CD4-positive, alpha-beta memory T cell (primary cell): ENCODE data around the gene ANKEF1. TPM values are rescaled to one million over a fixed set of nuclear protein-coding genes. Genes with fewer than 3 reads are reported as not detected.
A peak's percentile ranks its signal among the peaks of the same experiment; 100 is the strongest.

Experiments
- CTCF ChIA-PET: fragments of 350-600 bp; sonication (Branson Sonifier 250); formaldehyde crosslinking; loops from one replicate; lab custom pipeline; 2021; ENCODE audit warnings: inconsistent platforms; ENCODE audit not compliant: partially characterized antibody; lab: Charles Lee
- POLR2A ChIA-PET: fragments of 350-600 bp; sonication (Branson Sonifier 250); formaldehyde crosslinking; loops from one replicate; lab custom pipeline; 2021; ENCODE audit not compliant: partially characterized antibody; lab: Charles Lee
- DNase-seq, 5 donors: peaks; one replicate each; pipeline versions ENCODE4 v3.0.0 to v3.0.0-alpha.2; 2020 to 2022; ENCODE audit warnings: mixed read lengths in 1 of 5
- H3K27ac ChIP-seq: one replicate; pipeline ENCODE4 v1.7.0; 2013; ENCODE audit warnings: low read depth, low read length
- H3K27me3 ChIP-seq: 2 replicates; pipeline ENCODE4 v1.7.0; 2013; ENCODE audit warnings: mild to moderate bottlenecking, low read length, moderate library complexity; ENCODE audit not compliant: insufficient read depth
- H3K36me3 ChIP-seq: 2 replicates; pipeline ENCODE4 v1.7.0; 2013; ENCODE audit warnings: mild to moderate bottlenecking, low read length, moderate library complexity; ENCODE audit not compliant: insufficient read depth
- H3K4me1 ChIP-seq: 2 replicates; pipeline ENCODE4 v1.7.0; 2013; ENCODE audit warnings: mild to moderate bottlenecking, low read length, moderate library complexity; ENCODE audit not compliant: insufficient read depth
- H3K4me3 ChIP-seq, 2 donors: one replicate each; pipeline ENCODE4 v1.7.0; 2013; ENCODE audit warnings: low read length in 2 of 2, mild to moderate bottlenecking in 1 of 2
- H3K9me3 ChIP-seq, 2 donors: one replicate each; pipeline ENCODE4 v1.7.0; 2013; ENCODE audit warnings: low read length in 2 of 2, control low read depth in 1 of 2; ENCODE audit not compliant: control insufficient read depth in 1 of 2
- H3K27ac Mint-ChIP-seq, 7 donors: one replicate each; pipeline ENCODE4 v1.8.0; 2020 to 2021; ENCODE audit warnings: mixed read lengths in 7 of 7, mild to moderate bottlenecking in 6 of 7, inconsistent platforms in 3 of 7, moderate library complexity in 3 of 7
- H3K27me3 Mint-ChIP-seq, 2 donors: one replicate each; pipeline ENCODE4 v1.8.0; 2020 to 2021; ENCODE audit warnings: mixed read lengths in 2 of 2
- H3K36me3 Mint-ChIP-seq, 2 donors: one replicate each; pipeline ENCODE4 v1.8.0; 2020 to 2021; ENCODE audit warnings: mixed read lengths in 2 of 2, inconsistent platforms in 1 of 2, mild to moderate bottlenecking in 1 of 2
- H3K4me1 Mint-ChIP-seq, 4 donors: one replicate each; pipeline ENCODE4 v1.8.0; 2020 to 2021; ENCODE audit warnings: mixed read lengths in 4 of 4, mild to moderate bottlenecking in 1 of 4
- H3K4me3 Mint-ChIP-seq, 8 donors: one replicate each; pipeline ENCODE4 v1.8.0; 2020 to 2021; ENCODE audit warnings: mixed read lengths in 8 of 8, mild to moderate bottlenecking in 7 of 8, moderate library complexity in 6 of 8, inconsistent platforms in 3 of 8
- H3K9me3 Mint-ChIP-seq, 8 donors: one replicate each; pipeline ENCODE4 v1.8.0; 2020 to 2021; ENCODE audit warnings: mixed read lengths in 8 of 8, mild to moderate bottlenecking in 5 of 8, inconsistent platforms in 3 of 8, moderate library complexity in 1 of 8
- intact Hi-C: fragments of 100-400 bp; cut with micrococcal nuclease; formaldehyde crosslinking; loops from one replicate; pipeline ENCODE4 v1.15.1; 2023
- polyA plus RNA-seq, 2 donors: library from polyadenylated mRNA; unstranded; fragments of 300-500 nt; fragmentation: Illumina TruSeq; gene quantifications; one replicate each; pipeline ENCODE4 v1.2.3, GENCODE V29; 2021
- total RNA-seq, 2 experiments: library from RNA; stranded (reverse); gene quantifications; one replicate each; pipeline ENCODE4 v1.2.3, GENCODE V29; 2021

ANKEF1 gene
- total and polyA plus RNA-seq, 4 experiments from 2014 or later = 5.0 to 7.8 (median 5.1) TPM

DNA sequence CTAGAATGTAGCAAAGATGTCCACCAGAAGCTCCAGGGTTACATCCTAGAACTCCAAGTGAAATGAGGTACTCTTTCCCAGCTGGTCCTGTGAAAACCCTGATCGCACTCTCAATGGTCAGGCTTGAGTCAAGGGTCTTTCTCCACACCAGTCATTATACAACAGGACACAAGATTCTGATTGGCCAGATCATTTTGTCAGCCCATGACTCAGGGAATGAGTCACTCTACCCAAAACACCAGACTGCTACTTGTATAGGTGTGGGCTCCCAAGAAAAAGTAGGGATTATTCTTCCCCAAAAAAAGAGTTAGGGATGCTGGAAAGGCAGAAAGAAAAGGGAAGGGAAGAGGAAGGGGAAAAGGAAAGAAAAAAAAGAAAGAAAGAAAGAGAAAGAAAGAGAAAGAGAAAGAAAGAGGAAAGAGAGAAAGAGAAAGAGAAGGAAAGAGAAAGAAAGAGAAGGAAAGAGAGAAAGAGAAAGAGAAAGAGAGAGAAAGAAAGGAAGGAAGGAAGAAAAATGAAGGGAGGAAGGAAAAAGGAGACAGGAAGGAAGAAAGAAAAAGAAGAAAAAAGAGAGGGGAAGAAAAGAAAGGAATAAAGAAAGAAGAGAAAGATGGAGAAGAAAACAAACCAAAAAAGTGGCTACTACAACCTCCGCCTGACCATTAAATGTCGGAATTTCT, 30.5 kb downstream of the ANKEF1 start:
- no peak overlapping the region for H3K4me3 Mint-ChIP-seq
- H3K4me3 ChIP-seq = no peak overlapping the region
- intact Hi-C loops = no loop called here
- no peak overlapping the region for H3K27ac ChIP-seq
- DNase-seq = no peak
- no peaks in the 10 kb centered on the region for H3K27me3 ChIP-seq
- no peaks in the 10 kb centered on the region for H3K36me3 ChIP-seq
- no peaks in the 10 kb centered on the region for H3K9me3 ChIP-seq
- H3K27ac Mint-ChIP-seq = no peak overlapping the region
- CTCF ChIA-PET = no interaction called here
- peaks cover 10 to 12% of the 10 kb centered on the region in 2 donors for H3K27me3 Mint-ChIP-seq
- H3K4me1 ChIP-seq = no peaks in the 10 kb centered on the region
- H3K36me3 Mint-ChIP-seq = no peaks in the 10 kb centered on the region
- peaks cover 0 to 3% (median 0%) of the 10 kb centered on the region in 8 donors for H3K9me3 Mint-ChIP-seq
- no peaks in the 10 kb centered on the region for H3K4me1 Mint-ChIP-seq
- POLR2A ChIA-PET = no interaction called here

DNA sequence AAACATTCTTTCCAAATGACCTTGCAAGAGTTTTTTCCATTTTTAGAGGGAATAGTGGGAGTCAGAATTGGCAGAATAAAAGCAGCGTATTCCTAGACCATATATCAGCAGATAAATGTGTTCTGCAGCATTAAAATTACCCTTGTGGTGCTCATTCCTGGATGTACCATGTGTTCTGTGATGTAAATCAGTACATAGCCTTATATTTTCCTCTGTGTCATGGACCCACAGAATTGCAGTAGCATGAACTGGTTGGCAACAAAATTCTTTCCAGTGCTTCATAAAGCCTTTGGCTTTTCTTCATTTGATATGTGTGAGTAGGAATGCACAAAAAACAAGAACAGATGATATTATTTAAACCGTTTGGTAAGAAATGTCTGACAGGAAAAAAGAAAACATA, 32.5 kb downstream of the ANKEF1 start:
- Mint-ChIP-seq H3K27me3 (peaks cover 11 to 15% of the 10 kb centered on the region in 2 donors), H3K4me1 (no peaks in the 10 kb centered on the region), H3K9me3 (peaks cover 0 to 3% (median 0%) of the 10 kb centered on the region in 8 donors), H3K4me3 (no peak overlapping the region), H3K27ac (no peak overlapping the region), H3K36me3 (no peaks in the 10 kb centered on the region)
- Histone ChIP-seq H3K9me3 (no peaks in the 10 kb centered on the region), H3K4me3 (no peak overlapping the region), H3K36me3 (no peaks in the 10 kb centered on the region), H3K4me1 (no peaks in the 10 kb centered on the region), H3K27me3 (no peaks in the 10 kb centered on the region), H3K27ac (no peak overlapping the region)
- CTCF ChIA-PET = no interaction called here
- intact Hi-C loops = no loop called here
- no peak for DNase-seq
- POLR2A ChIA-PET = no interaction called here

DNA sequence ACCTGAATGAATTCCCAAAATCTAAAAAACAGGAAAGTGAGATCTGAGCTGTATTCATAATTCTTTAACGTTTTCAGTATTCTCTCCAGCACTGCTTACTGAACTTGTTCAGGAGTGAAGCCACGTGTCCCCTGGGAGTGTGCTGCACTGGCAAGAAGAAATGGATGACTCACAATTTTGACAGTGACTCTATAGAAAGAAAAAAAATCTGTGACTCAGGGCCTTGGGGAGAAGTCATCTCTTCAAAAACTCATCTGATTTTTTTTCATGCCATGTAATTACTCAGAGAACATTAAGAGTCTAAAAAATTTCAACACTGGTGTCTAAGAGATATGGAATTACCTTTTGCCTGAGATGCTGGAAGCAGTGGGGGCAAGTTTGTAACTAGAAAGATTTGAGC, 39.7 kb downstream of the ANKEF1 start:
- Histone ChIP-seq H3K9me3 (no peaks in the 10 kb centered on the region), H3K4me1 (no peaks in the 10 kb centered on the region), H3K4me3 (no peak overlapping the region), H3K27me3 (no peaks in the 10 kb centered on the region), H3K36me3 (no peaks in the 10 kb centered on the region), H3K27ac (no peak overlapping the region)
- no peak for DNase-seq
- H3K4me3 Mint-ChIP-seq = no peak overlapping the region
- no peaks in the 10 kb centered on the region for H3K36me3 Mint-ChIP-seq
- peaks cover 16 to 20% of the 10 kb centered on the region in 2 donors for H3K27me3 Mint-ChIP-seq
- no peaks in the 10 kb centered on the region for H3K9me3 Mint-ChIP-seq
- intact Hi-C loops = no loop called here
- ChIA-PET POLR2A (interaction anchor here (0.9 kb wide), 1 partner anchor 22 kb away, joined by 3 read pairs; no protein-coding TSS in a partner anchor), CTCF (interaction anchor here (1.0 kb wide), 1 partner anchor 96 kb away, joined by 4 read pairs; no protein-coding TSS in a partner anchor)
- H3K4me1 Mint-ChIP-seq = no peaks in the 10 kb centered on the region
- H3K27ac Mint-ChIP-seq = no peak overlapping the region

DNA sequence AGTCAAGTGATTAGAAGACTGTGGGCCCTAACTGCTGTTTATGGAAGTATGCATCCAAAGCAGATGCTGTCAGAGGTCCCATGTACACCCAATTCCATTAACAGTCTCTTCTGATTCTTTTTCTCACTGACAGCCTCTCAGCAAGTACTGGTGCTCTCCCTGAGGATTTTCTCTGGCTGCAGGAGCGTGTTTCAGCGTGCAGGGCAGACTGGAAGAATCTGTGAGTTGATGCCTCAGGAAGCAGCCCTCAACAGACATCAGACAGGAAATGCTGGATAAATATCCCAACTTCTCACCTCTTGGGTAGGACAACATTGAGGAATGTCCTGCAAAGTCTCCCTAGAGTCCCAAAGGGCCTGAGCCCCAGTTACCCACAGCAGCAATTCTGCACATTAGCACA, 40.8 kb downstream of the ANKEF1 start:
- peak overlapping the region in 1 of 7 donors; percentile 20 for H3K27ac Mint-ChIP-seq
- no peak overlapping the region for H3K27ac ChIP-seq
- H3K4me3 Mint-ChIP-seq = no peak overlapping the region
- ChIA-PET CTCF (no interaction called here), POLR2A (no interaction called here)
- DNase-seq = no peak
- H3K36me3 Mint-ChIP-seq = no peaks in the 10 kb centered on the region
- no peaks in the 10 kb centered on the region for H3K9me3 Mint-ChIP-seq
- H3K27me3 ChIP-seq = no peaks in the 10 kb centered on the region
- H3K4me3 ChIP-seq = no peak overlapping the region
- no peaks in the 10 kb centered on the region for H3K4me1 ChIP-seq
- intact Hi-C loops = no loop called here
- H3K9me3 ChIP-seq = no peaks in the 10 kb centered on the region
- H3K4me1 Mint-ChIP-seq = no peaks in the 10 kb centered on the region
- H3K27me3 Mint-ChIP-seq = peaks cover 14 to 17% of the 10 kb centered on the region in 2 donors
- no peaks in the 10 kb centered on the region for H3K36me3 ChIP-seq

DNA sequence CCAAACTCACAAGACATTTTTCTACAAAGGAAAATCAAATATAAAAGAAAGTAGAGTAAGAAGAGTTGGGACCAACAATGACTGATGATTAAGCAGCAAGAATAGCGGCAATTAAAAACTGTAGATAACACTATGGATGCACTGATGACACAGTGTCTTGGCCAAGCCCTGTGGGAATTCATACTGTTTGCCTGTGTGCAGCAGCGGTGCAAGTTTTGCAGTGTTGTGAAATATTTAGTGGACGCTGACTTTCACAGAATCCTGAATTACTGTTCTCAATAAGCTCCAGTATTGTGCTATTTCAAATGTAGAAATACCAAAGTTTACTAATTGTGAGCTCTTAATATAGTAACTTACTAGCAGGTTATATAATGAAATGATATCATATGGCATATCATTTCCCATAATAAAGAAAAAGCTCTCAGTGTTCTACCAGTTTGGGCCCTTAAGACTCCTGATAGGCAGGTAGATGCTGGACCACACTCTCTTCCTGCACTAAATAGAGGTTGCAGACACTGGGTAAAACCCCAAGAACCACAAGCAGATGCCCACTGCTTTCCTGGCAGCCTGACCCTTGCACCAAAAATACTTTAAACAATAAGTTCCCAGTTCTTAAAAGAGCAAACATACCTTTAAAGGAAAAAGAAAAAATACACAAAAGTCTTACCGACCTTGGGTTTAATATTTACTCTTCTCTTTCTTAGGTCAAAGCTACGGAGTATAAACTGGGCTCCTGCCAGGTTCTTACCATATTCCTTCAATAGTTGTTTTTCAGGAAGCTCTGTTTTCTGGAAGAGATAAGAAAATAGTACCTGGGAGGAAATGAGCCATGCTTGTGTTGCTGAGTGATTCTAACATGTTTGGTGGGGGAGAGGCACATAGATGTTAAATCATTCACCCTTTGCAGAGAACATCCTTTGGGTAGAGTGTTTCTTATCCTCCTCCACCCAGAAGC, 41.6 kb downstream of the ANKEF1 start:
- Mint-ChIP-seq H3K4me3 (no peak overlapping the region), H3K4me1 (no peaks in the 10 kb centered on the region), H3K27me3 (peaks cover 14 to 17% of the 10 kb centered on the region in 2 donors), H3K9me3 (no peaks in the 10 kb centered on the region), H3K36me3 (no peaks in the 10 kb centered on the region), H3K27ac (no peak overlapping the region)
- H3K27ac ChIP-seq = no peak overlapping the region
- intact Hi-C loops = no loop called here
- DNase-seq = no peak
- H3K4me1 ChIP-seq = no peaks in the 10 kb centered on the region
- no peaks in the 10 kb centered on the region for H3K27me3 ChIP-seq
- no peaks in the 10 kb centered on the region for H3K9me3 ChIP-seq
- no peak overlapping the region for H3K4me3 ChIP-seq
- H3K36me3 ChIP-seq = no peaks in the 10 kb centered on the region
- ChIA-PET CTCF (interaction anchor here (0.8 to 4.3 kb wide), 4 partner anchors 15 to 350 kb away, joined by 4 to 33 read pairs (median 7); no protein-coding TSS in a partner anchor), POLR2A (no interaction called here)

DNA sequence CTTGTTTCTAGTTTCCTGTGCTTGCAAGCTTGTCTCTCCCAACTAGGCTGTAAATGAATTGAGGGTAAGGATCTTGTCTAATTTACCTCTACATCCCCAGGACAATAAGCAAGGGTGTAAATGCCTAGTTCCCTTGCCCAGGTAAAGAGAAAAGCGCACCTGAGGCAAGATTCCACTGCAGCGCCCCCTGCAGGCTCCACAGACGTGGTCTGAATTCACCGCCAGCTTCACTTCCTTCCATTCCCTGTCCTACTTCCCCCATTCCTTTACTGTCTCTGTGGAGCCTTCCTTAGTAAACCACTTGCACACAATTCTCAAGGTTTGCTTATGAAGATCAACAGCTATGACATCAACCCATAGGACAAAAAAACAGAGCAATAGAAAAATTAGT, 42.3 kb downstream of the ANKEF1 start:
- intact Hi-C loops = no loop called here
- no peak for DNase-seq
- H3K4me3 ChIP-seq = no peak overlapping the region
- no peak overlapping the region for H3K4me3 Mint-ChIP-seq
- H3K27me3 ChIP-seq = no peaks in the 10 kb centered on the region
- POLR2A ChIA-PET = no interaction called here
- H3K9me3 Mint-ChIP-seq = no peaks in the 10 kb centered on the region
- H3K27ac ChIP-seq = no peak overlapping the region
- H3K4me1 ChIP-seq = no peaks in the 10 kb centered on the region
- no peaks in the 10 kb centered on the region for H3K36me3 Mint-ChIP-seq
- H3K36me3 ChIP-seq = no peaks in the 10 kb centered on the region
- CTCF ChIA-PET = interaction anchor here (0.8 to 4.3 kb wide), 4 partner anchors 15 to 349 kb away, joined by 4 to 33 read pairs (median 7); no protein-coding TSS in a partner anchor
- H3K4me1 Mint-ChIP-seq = no peaks in the 10 kb centered on the region
- H3K9me3 ChIP-seq = no peaks in the 10 kb centered on the region
- H3K27me3 Mint-ChIP-seq = peaks cover 12 to 17% of the 10 kb centered on the region in 2 donors
- H3K27ac Mint-ChIP-seq = no peak overlapping the region

DNA sequence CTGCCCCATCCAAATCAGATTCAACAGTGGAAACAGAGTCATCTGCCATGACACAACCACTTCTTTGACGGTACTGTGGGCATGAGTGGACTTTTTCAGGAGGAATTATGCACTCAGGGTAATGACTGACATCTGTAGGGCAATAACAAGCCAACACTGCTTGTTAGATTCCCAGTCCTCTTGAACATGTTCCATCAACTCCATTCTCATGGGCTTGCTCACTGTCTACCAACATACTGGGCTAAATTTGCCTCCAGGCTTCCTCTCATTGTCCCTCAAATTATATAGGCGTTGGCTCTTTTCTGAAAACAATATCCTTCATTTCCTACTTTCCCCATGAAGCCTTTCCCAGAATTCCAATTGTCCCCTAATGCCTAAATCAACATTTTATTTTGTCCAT, 43.1 kb downstream of the ANKEF1 start:
- no peak overlapping the region for H3K4me3 ChIP-seq
- CTCF ChIA-PET = interaction anchor here (1.3 to 4.3 kb wide), 3 partner anchors 11 to 100 kb away, joined by 3 to 33 read pairs (median 10); no protein-coding TSS in a partner anchor
- Mint-ChIP-seq H3K27me3 (peaks cover 12 to 15% of the 10 kb centered on the region in 2 donors), H3K9me3 (no peaks in the 10 kb centered on the region), H3K4me3 (no peak overlapping the region), H3K27ac (no peak overlapping the region), H3K36me3 (no peaks in the 10 kb centered on the region), H3K4me1 (no peaks in the 10 kb centered on the region)
- no peaks in the 10 kb centered on the region for H3K27me3 ChIP-seq
- no peak overlapping the region for H3K27ac ChIP-seq
- H3K36me3 ChIP-seq = no peaks in the 10 kb centered on the region
- no peak for DNase-seq
- no peaks in the 10 kb centered on the region for H3K4me1 ChIP-seq
- POLR2A ChIA-PET = no interaction called here
- no peaks in the 10 kb centered on the region for H3K9me3 ChIP-seq
- intact Hi-C loops = no loop called here
